T-cell (primary cell): ENCODE measurements around the gene ZNF701. TPM values are rescaled to one million over a fixed set of nuclear protein-coding genes. Genes with fewer than 3 reads are reported as not detected.
A peak's percentile ranks its signal among the peaks of the same experiment; 100 is the strongest.
"Not testable (repeated sequence)": the region's sequence is repeated elsewhere in the genome, so short reads cannot be mapped to it uniquely, and the experiment has no call there.

Experiments used
- ATAC-seq, 4 experiments: fragments of 200-7000 bp in 3 of 4; fragments of 150-1000 bp in 1 of 4; cut with Tn5 transposase; replicated peaks in 1 of 4; 1 replicate in 3 of 4; 2 replicates in 1 of 4; pipeline ENCODE4 v1.10.0; 2021; ENCODE audit warnings: moderate library complexity in 3 of 4, mild to moderate bottlenecking in 2 of 4, moderate number of reproducible peaks in 1 of 4
- CTCF ChIA-PET, 2 donors: fragments of 300-600 bp; sonication (Branson Sonifier 250); formaldehyde crosslinking; loops; one replicate each; lab custom pipeline; 2022; ENCODE audit warnings: antibody characterized with exemption in 2 of 2; lab: Charles Lee
- POLR2A ChIA-PET, 2 donors: fragments of 300-600 bp; sonication (Branson Sonifier 250); formaldehyde crosslinking; loops; one replicate each; lab custom pipeline; 2022; ENCODE audit warnings: antibody characterized with exemption in 2 of 2; lab: Charles Lee
- DNase-seq, 35 experiments: peaks; one replicate each; pipeline versions ENCODE4 v3.0.0 to v3.0.0-alpha.2; 2013 to 2023
- H3K27ac ChIP-seq: one replicate; pipeline ENCODE4 v1.5.1; 2013; ENCODE audit warnings: low read length
- H3K27me3 ChIP-seq, 2 experiments: replicated peaks in 1 of 2; 1 replicate in 1 of 2; 2 replicates in 1 of 2; pipeline versions ENCODE4 v1.6.1 to v1.7.0; 2013; ENCODE audit warnings: low read length in 1 of 2, mixed read lengths in 1 of 2; ENCODE audit not compliant: control insufficient read depth in 2 of 2, insufficient read depth in 2 of 2; ENCODE audit errors: extremely low read depth in 1 of 2
- H3K36me3 ChIP-seq, 2 donors: 1 replicate in 1 of 2; 2 replicates in 1 of 2; pipeline versions ENCODE4 v1.6.1 to v1.7.0; 2013; ENCODE audit warnings: low read length in 1 of 2; ENCODE audit not compliant: control insufficient read depth in 2 of 2, insufficient read depth in 1 of 2; ENCODE audit errors: extremely low read depth in 1 of 2
- H3K4me1 ChIP-seq, 2 experiments: 1 replicate in 1 of 2; 2 replicates in 1 of 2; pipeline versions ENCODE4 v1.6.1 to v1.7.0; 2013; ENCODE audit warnings: low read length in 2 of 2, mixed read lengths in 1 of 2; ENCODE audit not compliant: insufficient read depth in 2 of 2, control insufficient read depth in 1 of 2; ENCODE audit errors: extremely low read depth in 1 of 2
- H3K4me3 ChIP-seq, 2 donors: 1 replicate in 1 of 2; 2 replicates in 1 of 2; pipeline versions ENCODE4 v1.5.1 to v1.7.0; 2013; ENCODE audit warnings: mild to moderate bottlenecking in 2 of 2, low read length in 1 of 2, moderate library complexity in 1 of 2; ENCODE audit not compliant: control insufficient read depth in 1 of 2; ENCODE audit errors: extremely low read depth in 1 of 2
- H3K9me3 ChIP-seq: 2 replicates; pipeline ENCODE4 v1.7.0; 2013
- H3K27ac Mint-ChIP-seq, 2 donors: one replicate each; pipeline ENCODE4 v1.8.0; 2020 to 2021; ENCODE audit warnings: mild to moderate bottlenecking in 2 of 2, mixed read lengths in 2 of 2
- H3K27me3 Mint-ChIP-seq, 2 donors: one replicate each; pipeline ENCODE4 v1.8.0; 2021 to 2022; ENCODE audit warnings: mixed read lengths in 2 of 2
- H3K36me3 Mint-ChIP-seq: one replicate; pipeline ENCODE4 v1.8.0; 2021; ENCODE audit warnings: mixed read lengths
- H3K4me1 Mint-ChIP-seq, 3 donors: one replicate each; pipeline ENCODE4 v1.8.0; 2020 to 2022; ENCODE audit warnings: mixed read lengths in 3 of 3, mild to moderate bottlenecking in 1 of 3
- H3K4me3 Mint-ChIP-seq, 3 donors: one replicate each; pipeline ENCODE4 v1.8.0; 2020 to 2022; ENCODE audit warnings: mild to moderate bottlenecking in 3 of 3, mixed read lengths in 3 of 3, moderate library complexity in 3 of 3
- H3K9me3 Mint-ChIP-seq, 3 donors: one replicate each; pipeline ENCODE4 v1.8.0; 2020 to 2022; ENCODE audit warnings: mixed read lengths in 3 of 3
- WGBS: methylation state at CpG from one replicate; pipeline ENCODE4 v1.1.5; 2013; ENCODE audit warnings: missing lambda C conversion rate; ENCODE audit not compliant: insufficient coverage; 5-methylcytosine and 5-hydroxymethylcytosine counted together
- total RNA-seq, 35 experiments: library from RNA in 6 of 35; stranded (reverse) in 6 of 35; fragments of 120-200 nt in 1 of 35; gene quantifications; one replicate each; pipeline versions ENCODE4 v1.2.1 to v1.2.4 and lab custom pipeline; 2013 to 2026

Gene ZNF701
- total RNA-seq, 5 donors from 2014 or later (not counting 1 experiment from before 2014, with no cell fraction given) = 18.5 to 39.4 (median 35.7) TPM

- H3K36me3 ChIP-seq = peaks cover 0 to 21% of the 10 kb centered on the region in 2 donors
Observed at GRCh38 chr19:52541176-52541575, 28.9 kb upstream of the ZNF701 start.

GRCh38 chr19:52541608-52542007 lies 28.5 kb upstream of the ZNF701 start:
- H3K9me3 Mint-ChIP-seq = peaks cover 4 to 13% (median 8%) of the 10 kb centered on the region in 3 donors
- H3K4me1 Mint-ChIP-seq = peaks cover 31 to 42% (median 36%) of the 10 kb centered on the region in 3 donors
- H3K27ac ChIP-seq = no peak overlapping the region
- no peak overlapping the region for H3K4me3 Mint-ChIP-seq
- H3K36me3 Mint-ChIP-seq = peaks cover 74% of the 10 kb centered on the region
- peak overlapping the region in 1 of 2 donors; percentile 44 for H3K27ac Mint-ChIP-seq
- H3K27me3 Mint-ChIP-seq = no peaks in the 10 kb centered on the region
- CTCF ChIA-PET = no interaction called here
- peaks cover 0 to 33% of the 10 kb centered on the region in 2 experiments for H3K4me1 ChIP-seq
- no peaks in the 10 kb centered on the region for H3K27me3 ChIP-seq
- WGBS = 94% methylated on average over 3 of the region's 5 CpGs
- DNase-seq = no peak
- POLR2A ChIA-PET = interaction anchor here in 1 of 2 donors (0.7 kb wide), 1 partner anchor 267 kb away, joined by 3 read pairs; no protein-coding TSS in a partner anchor
- H3K9me3 ChIP-seq = no peaks in the 10 kb centered on the region
- H3K4me3 ChIP-seq = no peak overlapping the region
- no peak for ATAC-seq
- peaks cover 0 to 25% of the 10 kb centered on the region in 2 donors for H3K36me3 ChIP-seq

More at GRCh38 chr19:52541176-52541575, 28.9 kb upstream of the ZNF701 start:
- no CpG with 5 or more reads among the region's 5 CpGs for WGBS
- H3K4me3 ChIP-seq, H3K27me3 ChIP-seq, H3K9me3 ChIP-seq, DNase-seq, H3K27ac ChIP-seq, H3K4me3 Mint-ChIP-seq, CTCF ChIA-PET, ATAC-seq, H3K27ac Mint-ChIP-seq, H3K27me3 Mint-ChIP-seq: not testable (repeated sequence)
- Mint-ChIP-seq H3K36me3 (peaks cover 69% of the 10 kb centered on the region), H3K9me3 (peaks cover 4 to 13% (median 8%) of the 10 kb centered on the region in 3 donors), H3K4me1 (peaks cover 35 to 46% (median 40%) of the 10 kb centered on the region in 3 donors)
- peaks cover 0 to 37% of the 10 kb centered on the region in 2 experiments for H3K4me1 ChIP-seq
- POLR2A ChIA-PET = interaction anchor here in 1 of 2 donors (0.7 kb wide), 1 partner anchor 268 kb away, joined by 3 read pairs; no protein-coding TSS in a partner anchor

- peak overlapping the region in 2 of 3 donors; percentile 28 to 33 for H3K4me3 Mint-ChIP-seq
- H3K36me3 Mint-ChIP-seq = peaks cover 82% of the 10 kb centered on the region
- H3K27me3 ChIP-seq, POLR2A ChIA-PET, H3K27me3 Mint-ChIP-seq, DNase-seq, H3K4me3 ChIP-seq, ATAC-seq, H3K9me3 ChIP-seq: not testable (repeated sequence)
- CTCF ChIA-PET = interaction anchor here in 1 of 2 donors (0.6 kb wide), 1 partner anchor 136 kb away, joined by 14 read pairs; no protein-coding TSS in a partner anchor
- Histone ChIP-seq H3K27ac (peak overlapping the region; percentile 55), H3K36me3 (peaks cover 0 to 29% of the 10 kb centered on the region in 2 donors), H3K4me1 (peaks cover 0 to 24% of the 10 kb centered on the region in 2 experiments)
- peaks cover 4 to 13% (median 8%) of the 10 kb centered on the region in 3 donors for H3K9me3 Mint-ChIP-seq
- peak overlapping the region; percentile 77 to 85 for H3K27ac Mint-ChIP-seq
- WGBS = no CpG with 5 or more reads among the region's 6 CpGs
- peaks cover 22 to 33% (median 28%) of the 10 kb centered on the region in 3 donors for H3K4me1 Mint-ChIP-seq
Observed at GRCh38 chr19:52542541-52542940, 27.5 kb upstream of the ZNF701 start.

DNA sequence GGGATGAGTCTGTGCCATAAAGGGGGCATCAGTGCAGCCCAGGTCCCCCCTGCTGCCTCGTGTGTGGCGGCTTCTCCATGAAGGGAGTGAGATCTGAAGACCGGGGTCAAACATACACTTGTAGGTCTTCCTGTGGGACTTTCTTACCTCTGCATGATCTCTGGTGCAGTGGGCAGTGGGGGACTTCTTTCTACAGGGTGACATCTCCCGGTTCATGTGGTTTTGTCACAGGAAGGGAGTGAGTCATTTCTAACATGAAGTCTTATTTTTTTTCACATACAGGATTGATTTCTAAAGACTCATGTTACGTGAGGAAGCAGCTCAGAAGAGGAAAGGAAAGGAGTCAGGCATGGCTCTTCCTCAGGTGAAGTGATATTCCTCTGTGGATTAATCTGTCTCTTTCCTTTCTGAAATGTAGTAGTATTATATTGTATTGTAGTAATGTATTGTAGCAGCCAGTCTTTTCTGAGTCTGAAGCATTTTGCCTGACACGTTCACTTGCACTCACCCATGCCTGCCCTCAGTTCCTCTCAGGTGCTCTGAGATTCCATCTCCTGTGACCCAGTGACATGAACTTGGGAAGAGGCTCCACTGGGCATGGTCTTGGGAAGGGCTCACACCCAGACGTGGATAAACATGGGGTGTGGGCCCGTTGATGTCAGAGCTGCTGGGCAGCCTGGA lies 27.0 kb upstream of the ZNF701 start:
- H3K4me1 Mint-ChIP-seq = peaks cover 22 to 33% (median 27%) of the 10 kb centered on the region in 3 donors

GRCh38 chr19:52554216-52554971 lies 15.7 kb upstream of the ZNF701 start:
- Mint-ChIP-seq H3K36me3 (peaks cover 75% of the 10 kb centered on the region), H3K27me3 (no peaks in the 10 kb centered on the region), H3K9me3 (peaks cover 19 to 56% (median 53%) of the 10 kb centered on the region in 3 donors), H3K4me1 (no peaks in the 10 kb centered on the region), H3K4me3 (no peak overlapping the region), H3K27ac (no peak overlapping the region)
- ChIA-PET POLR2A (no interaction called here), CTCF (no interaction called here)
- H3K27me3 ChIP-seq = no peaks in the 10 kb centered on the region
- no peak overlapping the region for H3K27ac ChIP-seq
- 100% methylated on average over 8 of the region's 15 CpGs for WGBS
- DNase-seq (no peak), ATAC-seq (no peak)
- peaks cover 23% of the 10 kb centered on the region for H3K9me3 ChIP-seq
- H3K4me3 ChIP-seq = no peak overlapping the region
- H3K36me3 ChIP-seq = peaks cover 25 to 61% of the 10 kb centered on the region in 2 donors
- no peaks in the 10 kb centered on the region for H3K4me1 ChIP-seq

More for the DNA sequence above, 27.0 kb upstream of the ZNF701 start:
- ChIA-PET POLR2A (no interaction called here), CTCF (interaction anchor here (0.6 to 0.7 kb wide), 2 partner anchors 136 to 241 kb away, joined by 3 to 14 read pairs; no protein-coding TSS in a partner anchor)
- Histone ChIP-seq H3K9me3 (no peaks in the 10 kb centered on the region), H3K4me1 (peaks cover 0 to 24% of the 10 kb centered on the region in 2 experiments), H3K27me3 (no peaks in the 10 kb centered on the region), H3K4me3 (no peak overlapping the region), H3K27ac (peak overlapping the region; percentile 55), H3K36me3 (peaks cover 0 to 34% of the 10 kb centered on the region in 2 donors)
- WGBS = 86% methylated on average over 3 of the region's 8 CpGs
- ATAC-seq = peak; percentile 64 to 92 (median 76)
- peak in 23 of 35 experiments; percentile 2 to 68 (median 17) for DNase-seq
- Mint-ChIP-seq H3K27ac (peak overlapping the region; percentile 77 to 85), H3K9me3 (peaks cover 4 to 13% (median 8%) of the 10 kb centered on the region in 3 donors), H3K4me3 (peak overlapping the region; percentile 7 to 33 (median 28)), H3K27me3 (no peaks in the 10 kb centered on the region), H3K36me3 (peaks cover 88% of the 10 kb centered on the region)
